Neural cell (in vitro differentiated cells): ENCODE data around the gene NMT1. TPM values are rescaled to one million over a fixed set of nuclear protein-coding genes. Genes with fewer than 3 reads are reported as not detected.

Source experiments
- H2AFZ ChIP-seq: fragments of 200-600, 300-800 bp; sonication (generic), shearing (Covaris generic); 2 replicates; pipeline ENCODE4 v1.6.0; 2014; ENCODE audit warnings: low read depth, mild to moderate bottlenecking, antibody characterized with exemption, low read length, moderate library complexity
- H3F3A ChIP-seq: fragments of 200-600 bp; shearing (Covaris generic); 2 replicates; pipeline ENCODE4 v1.6.1; 2016; ENCODE audit warnings: mild to moderate bottlenecking, moderate library complexity, mixed read lengths, antibody characterized with exemption, low read length; ENCODE audit not compliant: insufficient read depth, poor library complexity, severe bottlenecking
- H3K27ac ChIP-seq: fragments of 200-600, 300-800 bp; sonication (generic), shearing (Covaris generic); 2 replicates; pipeline ENCODE4 v1.5.1; 2014; ENCODE audit warnings: mild to moderate bottlenecking, low read length, moderate library complexity
- H3K27me3 ChIP-seq: fragments of 300-800, 200-600 bp; sonication (generic), shearing (Covaris generic); 2 replicates; pipeline ENCODE4 v1.6.0; 2014; ENCODE audit warnings: mild to moderate bottlenecking, low read depth, low read length, moderate library complexity; ENCODE audit not compliant: insufficient read depth
- H3K36me3 ChIP-seq: fragments of 300-800, 200-600 bp; sonication (generic), shearing (Covaris generic); 2 replicates; pipeline ENCODE4 v1.5.1; 2014; ENCODE audit warnings: mild to moderate bottlenecking, antibody characterized with exemption, low read length, moderate library complexity; ENCODE audit not compliant: insufficient read depth
- H3K4me2 ChIP-seq: fragments of 300-800, 200-600 bp; sonication (generic), shearing (Covaris generic); 2 replicates; pipeline ENCODE4 v1.6.0; 2014; ENCODE audit warnings: mild to moderate bottlenecking, low read length
- H3K4me3 ChIP-seq: fragments of 300-800, 200-600 bp; sonication (generic), shearing (Covaris generic); 2 replicates; pipeline ENCODE4 v1.5.1; 2014; ENCODE audit warnings: mild to moderate bottlenecking, low read length, moderate library complexity
- H3K79me2 ChIP-seq: fragments of 200-600 bp; shearing (Covaris generic); replicated peaks from 2 replicates; pipeline ENCODE4 v1.6.0; 2014; ENCODE audit warnings: mild to moderate bottlenecking, low read length, moderate library complexity; ENCODE audit not compliant: insufficient read depth
- H3K9ac ChIP-seq: fragments of 300-800, 200-600 bp; sonication (generic), shearing (Covaris generic); 2 replicates; pipeline ENCODE4 v1.6.1; 2016; ENCODE audit warnings: mild to moderate bottlenecking, low read length, mixed read lengths
- H3K9me2 ChIP-seq: fragments of 200-600 bp; shearing (Covaris generic); 2 replicates; pipeline ENCODE4 v1.6.1; 2016; ENCODE audit warnings: mild to moderate bottlenecking, low read length, mixed read lengths; ENCODE audit not compliant: insufficient read depth
- H3K9me3 ChIP-seq: fragments of 200-600, 300-800 bp; sonication (generic), shearing (Covaris generic); 2 replicates; pipeline ENCODE4 v1.6.1; 2016; ENCODE audit warnings: mild to moderate bottlenecking, mixed run types, low read length, moderate library complexity, mixed read lengths
- H4K20me1 ChIP-seq: fragments of 200-600 bp; shearing (Covaris generic); 2 replicates; pipeline ENCODE4 v1.6.1; 2016; ENCODE audit warnings: mild to moderate bottlenecking, mixed run types; ENCODE audit not compliant: insufficient read depth
- EP300 ChIP-seq: fragments of 450-650 bp; conservative IDR thresholded peaks from 2 replicates; pipeline ENCODE4 v1.6.1; 2014; ENCODE audit warnings: antibody characterized with exemption, mild to moderate bottlenecking, moderate library complexity; ENCODE audit not compliant: poor library complexity, severe bottlenecking
- POLR2AphosphoS5 ChIP-seq: IDR thresholded peaks from 2 replicates; pipeline ENCODE4 v1.6.1; 2012
- RAD21 ChIP-seq: fragments of 450-650 bp; conservative IDR thresholded peaks from 2 replicates; pipeline ENCODE4 v1.6.1; 2014; ENCODE audit warnings: antibody characterized with exemption, mild to moderate bottlenecking, moderate library complexity
- SMC3 ChIP-seq: fragments of 450-650 bp; conservative IDR thresholded peaks from 2 replicates; pipeline ENCODE4 v1.6.1; 2014; ENCODE audit warnings: antibody characterized with exemption, mild to moderate bottlenecking, moderate library complexity; ENCODE audit not compliant: poor library complexity
- TAF1 ChIP-seq: IDR thresholded peaks from 2 replicates; pipeline ENCODE4 v1.6.1; 2012; ENCODE audit warnings: low read depth
- polyA plus RNA-seq: library from polyadenylated mRNA; depleted of rRNA; stranded (reverse); fragments of >200 nt; gene quantifications from 2 replicates; pipeline ENCODE4 v1.2.3, GENCODE V29; 2014
- TF ChIP-seq, protein P1 (sequence below): fragments of 450-650 bp; IDR thresholded peaks from 2 replicates; pipeline ENCODE4 v1.5.1; 2014; ENCODE audit warnings: antibody characterized with exemption, mild to moderate bottlenecking, moderate library complexity; ENCODE audit not compliant: poor library complexity, severe bottlenecking
- TF ChIP-seq, protein P2 (sequence below): IDR thresholded peaks from 2 replicates; pipeline ENCODE4 v1.6.1; 2012; ENCODE audit warnings: borderline replicate concordance

The NMT1 gene
- polyA plus RNA-seq, 1 donor from 2014 or later: 23.4 TPM

DNA sequence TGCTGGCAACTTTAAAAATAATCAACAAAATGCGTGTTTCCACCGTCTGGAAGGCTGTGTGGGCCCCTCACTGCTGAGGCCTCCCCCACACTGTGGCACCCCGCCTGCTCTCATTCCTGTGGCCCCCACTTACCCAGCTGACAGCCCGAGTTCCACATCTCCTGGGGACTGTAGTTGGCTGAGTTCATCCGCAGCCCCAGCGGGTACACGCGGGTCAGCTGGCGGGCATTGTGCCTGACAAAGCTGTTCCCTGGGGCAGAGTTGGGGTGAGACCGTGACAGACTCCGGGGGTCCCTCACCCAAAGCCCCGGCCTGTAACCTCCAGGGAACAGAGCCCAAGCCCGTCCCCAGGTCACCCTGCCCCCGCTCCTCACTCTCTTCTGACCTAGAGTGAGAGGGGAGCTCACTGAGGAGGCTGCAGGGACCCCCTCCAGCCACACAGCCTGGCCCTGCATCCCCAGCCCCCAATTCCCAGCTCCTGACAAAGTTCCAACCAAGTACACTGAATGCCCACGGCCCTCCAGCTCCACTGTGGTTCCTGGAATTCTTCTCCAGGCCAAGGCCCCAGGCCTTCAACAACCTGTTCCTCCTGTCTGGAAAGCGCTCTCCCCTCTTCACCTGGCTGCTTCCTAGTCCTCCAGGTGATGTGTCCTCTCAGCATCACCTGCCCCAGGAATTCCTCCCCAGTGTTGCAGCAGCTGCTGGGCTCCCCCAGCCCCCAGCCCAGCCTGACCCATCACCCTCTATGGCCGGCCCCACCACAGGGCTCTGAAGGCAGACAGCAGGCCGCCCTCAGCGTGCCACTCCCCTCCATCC is 53.2 kb downstream of the NMT1 start:
- H3F3A ChIP-seq: no peaks in the 10 kb centered on the region
- no peaks in the 10 kb centered on the region for H3K36me3 ChIP-seq
- no peaks in the 10 kb centered on the region for H4K20me1 ChIP-seq
- H3K4me3 ChIP-seq: no peak overlapping the region
- no peak overlapping the region for H3K9ac ChIP-seq
- H3K79me2 ChIP-seq: no peaks in the 10 kb centered on the region
- H2AFZ ChIP-seq: no peak overlapping the region
- TF ChIP-seq, protein P1, sequence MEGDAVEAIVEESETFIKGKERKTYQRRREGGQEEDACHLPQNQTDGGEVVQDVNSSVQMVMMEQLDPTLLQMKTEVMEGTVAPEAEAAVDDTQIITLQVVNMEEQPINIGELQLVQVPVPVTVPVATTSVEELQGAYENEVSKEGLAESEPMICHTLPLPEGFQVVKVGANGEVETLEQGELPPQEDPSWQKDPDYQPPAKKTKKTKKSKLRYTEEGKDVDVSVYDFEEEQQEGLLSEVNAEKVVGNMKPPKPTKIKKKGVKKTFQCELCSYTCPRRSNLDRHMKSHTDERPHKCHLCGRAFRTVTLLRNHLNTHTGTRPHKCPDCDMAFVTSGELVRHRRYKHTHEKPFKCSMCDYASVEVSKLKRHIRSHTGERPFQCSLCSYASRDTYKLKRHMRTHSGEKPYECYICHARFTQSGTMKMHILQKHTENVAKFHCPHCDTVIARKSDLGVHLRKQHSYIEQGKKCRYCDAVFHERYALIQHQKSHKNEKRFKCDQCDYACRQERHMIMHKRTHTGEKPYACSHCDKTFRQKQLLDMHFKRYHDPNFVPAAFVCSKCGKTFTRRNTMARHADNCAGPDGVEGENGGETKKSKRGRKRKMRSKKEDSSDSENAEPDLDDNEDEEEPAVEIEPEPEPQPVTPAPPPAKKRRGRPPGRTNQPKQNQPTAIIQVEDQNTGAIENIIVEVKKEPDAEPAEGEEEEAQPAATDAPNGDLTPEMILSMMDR: no peak
- TF ChIP-seq EP300: no peak
- TF ChIP-seq, protein P2, sequence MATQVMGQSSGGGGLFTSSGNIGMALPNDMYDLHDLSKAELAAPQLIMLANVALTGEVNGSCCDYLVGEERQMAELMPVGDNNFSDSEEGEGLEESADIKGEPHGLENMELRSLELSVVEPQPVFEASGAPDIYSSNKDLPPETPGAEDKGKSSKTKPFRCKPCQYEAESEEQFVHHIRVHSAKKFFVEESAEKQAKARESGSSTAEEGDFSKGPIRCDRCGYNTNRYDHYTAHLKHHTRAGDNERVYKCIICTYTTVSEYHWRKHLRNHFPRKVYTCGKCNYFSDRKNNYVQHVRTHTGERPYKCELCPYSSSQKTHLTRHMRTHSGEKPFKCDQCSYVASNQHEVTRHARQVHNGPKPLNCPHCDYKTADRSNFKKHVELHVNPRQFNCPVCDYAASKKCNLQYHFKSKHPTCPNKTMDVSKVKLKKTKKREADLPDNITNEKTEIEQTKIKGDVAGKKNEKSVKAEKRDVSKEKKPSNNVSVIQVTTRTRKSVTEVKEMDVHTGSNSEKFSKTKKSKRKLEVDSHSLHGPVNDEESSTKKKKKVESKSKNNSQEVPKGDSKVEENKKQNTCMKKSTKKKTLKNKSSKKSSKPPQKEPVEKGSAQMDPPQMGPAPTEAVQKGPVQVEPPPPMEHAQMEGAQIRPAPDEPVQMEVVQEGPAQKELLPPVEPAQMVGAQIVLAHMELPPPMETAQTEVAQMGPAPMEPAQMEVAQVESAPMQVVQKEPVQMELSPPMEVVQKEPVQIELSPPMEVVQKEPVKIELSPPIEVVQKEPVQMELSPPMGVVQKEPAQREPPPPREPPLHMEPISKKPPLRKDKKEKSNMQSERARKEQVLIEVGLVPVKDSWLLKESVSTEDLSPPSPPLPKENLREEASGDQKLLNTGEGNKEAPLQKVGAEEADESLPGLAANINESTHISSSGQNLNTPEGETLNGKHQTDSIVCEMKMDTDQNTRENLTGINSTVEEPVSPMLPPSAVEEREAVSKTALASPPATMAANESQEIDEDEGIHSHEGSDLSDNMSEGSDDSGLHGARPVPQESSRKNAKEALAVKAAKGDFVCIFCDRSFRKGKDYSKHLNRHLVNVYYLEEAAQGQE: no peak
- TF ChIP-seq SMC3: no peak
- TF ChIP-seq TAF1: no peak
- no peak overlapping the region for H3K27ac ChIP-seq
- no peaks in the 10 kb centered on the region for H3K9me2 ChIP-seq
- no peak overlapping the region for H3K4me2 ChIP-seq
- no peaks in the 10 kb centered on the region for H3K9me3 ChIP-seq
- H3K27me3 ChIP-seq: no peaks in the 10 kb centered on the region

DNA sequence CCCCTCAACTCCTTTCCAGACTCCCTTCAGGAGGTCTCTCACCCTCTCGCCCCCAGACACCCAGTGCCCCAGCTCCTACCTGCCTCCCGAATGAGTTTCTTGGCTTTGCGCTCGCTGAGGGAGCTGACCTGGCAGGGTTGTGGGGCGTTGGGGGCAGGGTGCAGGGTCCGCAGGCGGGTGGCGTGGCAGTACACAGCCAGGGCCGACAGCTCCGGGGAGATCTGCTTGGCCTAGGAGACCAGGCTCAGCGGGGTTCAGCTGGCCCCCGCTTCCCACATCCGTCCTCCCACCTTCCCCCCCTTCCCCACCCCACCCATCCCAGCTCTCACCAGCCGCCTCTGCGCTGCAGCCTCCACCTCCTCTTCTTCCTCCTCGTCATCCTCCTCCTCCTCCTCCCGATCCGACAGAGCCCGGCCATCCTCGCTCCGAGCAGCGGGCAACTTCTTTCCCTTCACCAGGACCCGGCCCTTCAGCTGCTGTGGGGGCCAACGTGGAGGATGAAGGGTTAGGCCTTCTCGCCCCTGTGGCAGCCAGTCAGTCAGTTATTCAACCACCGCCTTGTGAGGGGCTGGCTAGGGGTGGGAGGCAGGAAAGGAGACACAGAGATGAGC is 54.0 kb downstream of the NMT1 start:
- Histone ChIP-seq H3K27me3 (no peaks in the 10 kb centered on the region), H3K27ac (no peak overlapping the region), H2AFZ (no peak overlapping the region), H3K79me2 (no peaks in the 10 kb centered on the region), H3F3A (no peaks in the 10 kb centered on the region), H3K4me2 (no peak overlapping the region), H4K20me1 (no peaks in the 10 kb centered on the region), H3K9me3 (no peaks in the 10 kb centered on the region), H3K4me3 (no peak overlapping the region), H3K9me2 (no peaks in the 10 kb centered on the region), H3K36me3 (no peaks in the 10 kb centered on the region), H3K9ac (no peak overlapping the region)
- TF ChIP-seq EP300 (no peak), TAF1 (no peak), SMC3 (no peak), RAD21 (no peak), POLR2AphosphoS5 (no peak)
- TF ChIP-seq, protein P1: no peak
